Measurements from ENCODE around the gene FHOD3. TPM values are rescaled to one million over a fixed set of nuclear protein-coding genes. Genes with fewer than 3 reads are reported as not detected.

Gene FHOD3
- total and polyA plus RNA-seq, 9 of the 15 experiments (the other 6 are each of a cell fraction or from before 2014, with no cell fraction given), result 0.11 TPM; not detected in 8

GRCh38 chr18:36514778-36515177 lies 217.3 kb downstream of the FHOD3 start (continued):
- TF ChIP-seq CAMTA2 (CRISPR knock-in tag; conservative IDR thresholded peaks at IDR 0.05) (no peak), NFRKB (IDR thresholded peaks at IDR 0.05; ENCODE audit: low read depth) (no peak)

- no peak for FAIRE-seq
- in situ Hi-C loops (cut with MboI), result no loop called here
- TF ChIP-seq ELK3 (CRISPR knock-in tag; IDR thresholded peaks at IDR 0.05) (no peak), SRSF7 (optimal IDR thresholded peaks at IDR 0.05; ENCODE audit: low read depth, low read length) (no peak), HSF4 (CRISPR knock-in tag; IDR thresholded peaks at IDR 0.05; ENCODE audit: borderline replicate concordance) (no peak), ZNF280B (CRISPR knock-in tag; IDR thresholded peaks at IDR 0.05) (no peak), ZMIZ1 (IDR thresholded peaks at IDR 0.05; ENCODE audit: low read depth in 2 of 2, low read length in 2 of 2) (no peak), RBBP5 (IDR thresholded peaks at IDR 0.05; ENCODE audit: borderline replicate concordance, insufficient read depth, low read length, poor library complexity, severe bottlenecking) (no peak), ATF2 (CRISPR knock-in tag; IDR thresholded peaks at IDR 0.05) (no peak), SFPQ (IDR thresholded peaks at IDR 0.05; ENCODE audit: low read depth, low read length) (no peak), ZNF239 (CRISPR knock-in tag; IDR thresholded peaks at IDR 0.05) (no peak)
Observed at GRCh38 chr18:36516258-36516657, 218.7 kb downstream of the FHOD3 start.

More at GRCh38 chr18:36516258-36516657, 218.7 kb downstream of the FHOD3 start:
- Histone ChIP-seq H3K27me3 (ENCODE audit: control insufficient read depth in 2 of 2, insufficient read depth in 2 of 2, low read length in 2 of 2) (peaks cover 2 to 4% of the 10 kb centered on the region in 2 experiments; a peak in 4 of 5 replicates), H3K9ac (ENCODE audit: insufficient read depth in 1 of 2, low read depth in 2 of 2, low read length in 2 of 2) (no peak overlapping the region), H3K4me3 (no peak overlapping the region), H3K4me2 (ENCODE audit: insufficient read depth, low read length) (no peak overlapping the region), H3K79me2 (ENCODE audit: control insufficient read depth, insufficient read depth, low read length) (no peaks in the 10 kb centered on the region), H3K4me1 (replicated peaks in 1 of 2; ENCODE audit: control insufficient read depth in 2 of 2, insufficient read depth in 2 of 2, low read length in 2 of 2) (no peaks in the 10 kb centered on the region), H3K27ac (ENCODE audit: extremely low read depth, low read depth, low read length) (no peak overlapping the region), H2AFZ (ENCODE audit: low read depth, low read length) (no peak overlapping the region), H4K20me1 (replicated peaks; ENCODE audit: control insufficient read depth, insufficient read depth, low read length) (no peaks in the 10 kb centered on the region), H3K9me1 (ENCODE audit: control insufficient read depth, insufficient read depth, low read length) (no peaks in the 10 kb centered on the region), H3K9me3 (replicated peaks; ENCODE audit: control insufficient read depth, insufficient read depth, low read depth, low read length) (no peaks in the 10 kb centered on the region), H3K36me3 (ENCODE audit: control insufficient read depth, insufficient read depth, low read length) (no peaks in the 10 kb centered on the region)
- DNase-seq (ENCODE audit: extremely low read depth in 1 of 4, low spot score in 3 of 4) (no peak), ATAC-seq (no peak)
- WGBS (ENCODE audit: insufficient coverage, low coverage, missing lambda C conversion rate), result under 1% methylated on average over 8 of the region's 8 CpGs
- no TSS peak for BruUV-seq (replicated peaks)
- POLR2A ChIA-PET, result interaction anchor here (1.7 kb wide), 1 partner anchor 8 kb away, joined by 7 read pairs; no protein-coding TSS in a partner anchor
- intact Hi-C loops (cut with micrococcal nuclease), result no loop called here
- CTCF ChIA-PET (ENCODE audit: low intra/inter-chr PET ratio), result no interaction called here

All from K562 (cell line).